Hypothalamus (tissue), 51 donors: Measurements from ENCODE around the gene ITGB2.
A peak's percentile ranks its signal among the peaks of the same experiment; 100 is the strongest.

Experiments
- DNase-seq, 51 donors: peaks; one replicate each; lab custom pipeline; 2025; lab: John Stamatoyannopoulos, UW

The ITGB2 gene

DNA sequence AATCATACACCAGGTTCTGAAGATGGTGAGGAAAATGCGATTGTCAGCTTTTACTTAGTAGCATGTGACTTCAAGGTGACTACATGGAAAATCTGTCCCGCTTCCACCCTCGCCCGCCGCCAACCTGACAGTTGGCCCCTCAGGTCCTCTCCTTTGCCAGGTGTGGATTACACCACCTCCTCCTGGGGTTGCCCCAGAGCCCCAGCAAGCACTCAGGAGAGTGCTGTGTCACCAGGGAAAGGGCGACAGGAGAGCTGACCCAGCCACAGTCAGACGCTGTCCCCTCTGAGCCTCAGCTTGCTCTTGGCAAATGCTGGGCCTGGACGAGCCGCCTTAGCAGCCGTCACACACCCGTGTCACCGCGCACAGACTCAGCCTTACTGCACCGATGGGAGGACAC, 65.1 kb downstream of the ITGB2 start:
- no peak for DNase-seq

DNA sequence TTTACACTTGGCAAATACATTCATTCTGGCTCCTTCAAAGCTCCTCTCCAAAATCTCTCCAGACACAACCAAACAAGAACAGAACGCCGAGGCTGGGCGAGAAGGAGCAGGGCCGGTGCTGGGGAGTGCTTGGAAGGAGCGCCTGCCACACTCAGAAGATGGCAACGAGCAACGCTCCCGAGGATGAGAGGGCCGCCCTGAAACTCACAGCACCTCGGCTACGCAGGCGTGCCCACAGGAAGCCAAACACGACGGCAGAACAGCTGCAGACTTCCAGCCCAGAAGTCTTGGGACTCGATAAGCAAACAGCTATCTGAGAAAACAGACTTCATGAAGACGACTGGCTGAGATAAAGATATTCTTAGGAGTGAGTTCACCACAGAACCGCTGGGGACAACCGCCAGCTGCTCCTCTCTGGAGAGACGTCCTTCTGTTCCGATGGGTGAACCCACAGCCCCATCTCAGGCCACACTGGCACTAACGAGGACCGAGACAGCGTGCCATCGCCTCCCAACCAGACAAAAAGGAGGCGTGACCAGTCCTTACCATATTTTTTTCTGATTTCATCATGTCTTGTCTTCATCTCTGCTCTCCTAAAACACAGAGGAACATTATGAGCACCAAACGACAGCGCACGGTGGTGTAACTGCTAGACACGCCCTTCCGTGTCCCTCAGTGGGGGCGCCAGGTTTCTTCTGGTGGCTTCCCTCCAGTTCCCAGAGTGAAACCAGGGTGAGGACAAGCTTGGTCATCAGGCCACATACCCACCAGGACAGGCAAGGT, 65.8 kb downstream of the ITGB2 start:
- DNase-seq: no peak

DNA sequence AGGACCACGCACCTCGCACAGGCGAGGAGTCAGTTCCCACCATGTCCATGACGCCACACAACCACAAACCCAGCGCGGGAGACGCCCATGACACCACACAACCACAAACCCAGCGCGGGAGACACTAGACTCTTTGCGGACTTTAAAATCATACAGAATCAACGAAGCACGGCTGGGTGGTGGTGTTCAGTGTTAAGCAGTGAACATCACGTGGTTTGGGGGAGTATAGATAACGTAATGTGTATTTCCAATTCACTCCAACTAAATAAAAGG, 66.4 kb downstream of the ITGB2 start:
- no peak for DNase-seq

DNA sequence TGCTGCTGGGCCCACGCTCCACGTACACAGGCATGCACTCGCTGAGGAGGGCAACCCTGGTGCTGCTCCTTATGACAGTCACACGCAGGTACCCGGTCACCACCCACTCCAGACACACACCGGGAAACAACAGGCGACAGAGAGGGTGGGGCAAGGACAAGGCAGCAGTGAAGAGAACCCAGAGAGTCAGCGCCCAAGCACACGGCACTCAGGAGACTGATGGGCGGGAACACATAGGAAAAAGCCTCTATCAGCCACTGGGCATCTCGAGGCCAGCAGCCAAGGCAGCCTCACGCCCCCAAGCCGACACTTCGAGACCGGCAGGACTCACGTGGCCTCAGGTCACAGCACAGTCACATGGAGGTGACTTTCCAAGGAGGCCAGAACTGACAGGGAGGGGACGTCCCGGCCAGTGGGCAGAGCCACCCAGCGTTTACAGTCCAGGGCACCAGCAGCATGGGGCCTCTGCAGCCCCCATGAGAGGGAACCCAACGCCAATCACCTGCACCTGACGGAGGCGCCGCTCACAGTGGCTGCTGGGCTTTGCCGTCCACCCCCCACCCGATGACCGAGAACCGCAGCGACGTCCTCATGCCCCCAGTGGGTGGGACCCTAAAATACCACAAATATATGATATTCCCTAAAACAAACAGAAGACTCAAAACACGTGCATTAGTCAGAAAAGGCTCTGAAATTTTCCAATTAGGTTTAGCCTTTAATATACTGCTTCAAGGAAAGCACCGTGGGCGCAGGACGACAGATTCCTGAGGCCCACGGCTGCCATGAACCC, 66.9 kb downstream of the ITGB2 start:
- no peak for DNase-seq

DNA sequence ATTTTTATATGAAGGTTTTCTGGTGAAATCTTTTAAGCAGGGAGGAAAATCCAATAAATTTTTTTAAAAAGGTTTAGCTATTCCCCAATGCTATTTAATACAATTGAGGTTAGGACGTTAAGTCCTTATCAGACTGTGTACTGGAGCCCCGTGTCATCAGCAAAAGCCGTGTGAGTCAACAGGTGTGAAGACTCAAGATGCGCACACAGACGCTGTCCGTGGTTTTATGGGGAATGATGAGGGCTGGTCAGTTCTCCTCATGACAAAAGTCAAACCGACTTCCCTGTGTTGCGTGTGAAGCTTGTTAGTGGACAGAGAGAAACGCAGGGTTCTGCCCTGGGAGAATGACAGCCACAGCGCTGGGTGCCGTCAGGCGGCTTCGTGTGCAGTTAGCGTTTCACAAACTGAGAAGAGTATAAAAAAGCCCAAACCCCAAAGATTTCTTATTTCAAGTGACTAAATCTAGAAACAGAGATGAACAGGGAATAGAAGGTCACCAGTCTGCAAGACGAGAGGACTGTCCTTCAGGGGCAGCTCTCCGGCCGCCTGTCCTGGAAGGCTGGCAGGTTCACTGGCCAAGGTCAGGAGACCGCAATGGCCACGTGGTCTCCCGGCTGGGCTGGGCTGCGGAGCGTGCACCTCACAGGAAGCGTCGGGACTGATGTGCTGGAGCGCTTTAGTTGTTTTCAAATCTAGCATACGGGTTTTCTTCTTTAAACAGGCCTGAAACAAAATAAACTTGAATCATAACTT, 69.6 kb downstream of the ITGB2 start:
- DNase-seq: no peak

DNA sequence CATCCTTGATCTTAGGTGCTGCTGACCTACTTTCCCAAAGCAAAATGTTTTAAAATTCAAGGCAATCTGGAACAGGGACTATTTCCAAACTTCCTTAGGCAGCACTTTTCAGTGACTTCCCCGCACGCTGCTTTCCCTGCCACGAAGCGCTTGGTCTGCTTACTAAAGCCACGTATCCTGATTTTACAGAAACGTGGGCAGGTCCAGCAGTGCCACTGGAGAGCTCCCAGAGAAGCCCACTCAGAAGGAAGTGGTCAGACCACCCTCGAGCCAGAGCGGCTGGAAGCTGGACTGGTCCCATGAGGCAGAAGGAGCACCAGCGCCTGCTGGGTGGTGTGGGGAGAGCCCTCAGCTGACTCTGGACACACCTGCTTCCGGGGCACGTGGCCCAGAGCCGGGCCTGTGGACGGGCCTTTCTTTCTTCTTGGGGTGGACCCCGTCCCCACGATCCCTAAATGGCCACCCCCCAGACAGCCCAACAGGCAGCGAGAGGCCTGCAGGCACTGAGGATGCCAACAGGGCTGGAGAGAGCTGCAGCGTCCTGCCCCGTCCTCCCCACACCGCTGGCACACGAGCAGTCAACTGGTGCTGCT, 70.4 kb downstream of the ITGB2 start:
- DNase-seq: no peak

DNA sequence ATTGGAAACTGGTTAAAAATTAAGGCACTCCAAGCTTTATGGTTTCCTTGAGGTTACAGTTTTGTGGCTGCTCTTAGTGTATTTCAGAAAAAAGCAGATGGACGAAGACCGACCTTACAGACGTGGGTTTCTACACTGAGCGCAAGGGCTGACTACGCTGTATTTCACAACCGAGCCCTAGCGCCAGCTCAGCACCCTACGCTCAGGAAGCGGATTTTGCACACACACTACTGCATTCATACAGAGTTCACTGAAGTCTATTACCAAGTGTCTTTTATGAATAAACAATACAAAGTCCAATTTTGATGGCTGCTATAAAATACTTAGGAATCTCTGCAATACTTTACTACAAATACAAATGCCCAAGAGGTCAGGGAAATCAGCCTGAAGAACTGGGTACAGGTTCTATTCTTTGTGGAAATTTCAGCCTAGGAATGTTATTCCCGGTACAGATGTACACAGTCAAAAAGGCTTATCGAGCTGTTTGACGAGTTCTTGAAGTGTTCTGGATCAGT, 71.0 kb downstream of the ITGB2 start:
- DNase-seq: no peak

GRCh38 chr21:44848821-44849521, 71.7 kb downstream of the ITGB2 start:
- no peak for DNase-seq

GRCh38 chr21:44847261-44848056, 73.2 kb downstream of the ITGB2 start:
- DNase-seq: no peak

- peak in 17 of 51 donors; percentile 12 to 71 (median 33) for DNase-seq
These were observed 74.0 kb downstream of the ITGB2 start for GRCh38 chr21:44846485-44847260.

DNA sequence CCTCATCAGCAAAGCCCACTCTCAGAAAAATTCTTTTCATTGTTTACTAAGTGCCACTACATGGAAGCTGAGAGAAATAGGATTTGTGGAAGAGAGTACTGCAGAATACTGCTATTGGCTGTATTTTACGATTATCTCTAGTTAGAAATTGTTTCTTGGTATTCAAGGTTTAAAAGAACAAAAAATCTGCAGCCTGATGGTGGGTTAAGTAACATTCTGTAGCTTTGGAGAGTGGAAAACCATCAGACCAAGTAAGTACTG, 74.5 kb downstream of the ITGB2 start:
- DNase-seq: no peak

- peak in 20 of 51 donors; percentile 13 to 53 (median 26) for DNase-seq
These were observed 75.1 kb downstream of the ITGB2 start for GRCh38 chr21:44845418-44846223.

DNA sequence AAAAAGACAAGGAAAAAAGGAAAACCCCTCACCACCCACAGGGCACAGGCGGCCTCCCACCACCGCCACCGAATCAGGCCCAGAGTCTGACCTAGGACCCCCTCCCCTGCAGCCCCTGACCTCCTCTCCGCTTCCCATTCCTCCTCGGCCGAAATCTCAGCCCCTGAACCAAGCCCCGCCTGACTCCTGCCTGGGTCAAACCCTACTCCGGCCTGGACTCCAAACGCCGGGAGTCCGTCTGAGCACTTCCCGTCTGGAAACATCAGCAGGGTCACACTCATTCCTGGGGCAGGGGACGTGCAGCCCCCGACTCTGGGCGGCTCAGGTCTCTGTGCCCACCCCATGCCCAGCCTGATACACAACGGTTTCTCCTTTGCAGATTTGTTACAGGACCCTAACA, 76.4 kb downstream of the ITGB2 start:
- no peak for DNase-seq

GRCh38 chr21:44842721-44843445, 77.8 kb downstream of the ITGB2 start:
- DNase-seq: no peak

DNA sequence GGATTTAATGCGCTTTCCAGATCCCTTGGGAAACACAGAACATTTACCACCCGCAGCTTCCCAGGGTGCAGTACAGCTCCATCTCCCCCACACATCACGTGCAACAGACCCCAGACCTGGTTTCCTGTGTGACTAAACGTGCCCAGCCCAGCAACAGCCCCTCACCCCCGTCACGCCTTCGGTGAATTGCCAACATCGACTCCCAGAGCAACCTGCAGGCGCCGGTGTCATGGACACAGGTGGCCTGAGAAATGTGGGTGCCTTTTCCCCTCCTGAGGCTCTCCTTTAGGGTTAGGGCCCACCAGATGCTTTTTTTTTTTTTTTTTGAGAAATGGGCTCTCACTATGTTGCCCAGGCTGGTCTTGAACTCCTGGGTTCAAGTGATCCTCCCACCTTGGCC, 78.6 kb downstream of the ITGB2 start:
- DNase-seq: no peak

DNA sequence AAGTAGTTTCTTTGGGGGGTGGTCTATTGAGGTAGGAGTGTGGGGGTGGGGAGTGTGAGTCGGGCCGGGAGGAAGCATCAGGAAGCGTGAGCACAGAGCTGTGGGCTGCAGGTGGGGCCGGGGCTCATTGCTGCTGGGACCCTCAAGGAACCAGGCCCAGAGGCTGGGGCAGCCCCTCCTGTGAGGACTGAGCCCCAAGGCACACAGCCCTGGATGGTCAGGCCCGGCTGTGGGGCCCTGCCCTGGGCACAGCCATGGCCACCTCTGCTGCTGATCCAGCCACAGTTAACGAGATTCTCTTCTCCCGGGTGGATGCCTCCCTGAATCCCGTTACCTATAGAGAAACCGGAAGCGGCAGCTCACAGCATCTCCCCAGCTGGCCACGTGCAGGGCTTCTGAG, 79.9 kb downstream of the ITGB2 start:
- no peak for DNase-seq

DNA sequence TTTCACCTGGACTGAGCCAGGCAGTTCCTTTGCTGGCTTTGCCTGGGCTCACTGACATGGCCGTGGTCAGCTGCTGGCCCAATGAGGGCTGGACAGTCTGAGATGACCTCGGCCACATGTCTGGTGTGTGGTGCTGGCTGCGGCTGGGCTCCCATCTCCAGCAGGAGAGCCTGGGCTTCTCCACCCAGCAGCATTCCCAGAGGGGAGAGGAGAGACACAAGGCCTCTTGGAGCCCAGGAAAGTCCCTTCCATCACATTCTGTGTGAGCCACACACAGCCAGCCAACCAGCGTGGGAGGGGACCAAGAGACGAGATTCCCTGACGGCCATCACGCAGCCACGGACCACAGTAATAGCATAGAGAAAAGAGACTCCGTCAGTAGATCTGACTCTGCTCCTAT, 81.7 kb downstream of the ITGB2 start:
- no peak for DNase-seq
